Measurements from ENCODE around the gene BNIP1. TPM values are rescaled to one million over a fixed set of nuclear protein-coding genes. Genes with fewer than 3 reads are reported as not detected.
A peak's percentile ranks its signal among the peaks of the same experiment; 100 is the strongest.

Gene BNIP1
- total RNA-seq, 1 donor from 2014 or later = 6.1 TPM

GRCh38 chr5:173139631-173140030 lies 4.7 kb upstream of the BNIP1 start:
- H3K36me3 Mint-ChIP-seq (ENCODE audit: insufficient read depth) = no peaks in the 10 kb centered on the region
- H3K27ac Mint-ChIP-seq = peak overlapping the region; percentile 48
- no peaks in the 10 kb centered on the region for H3K4me1 Mint-ChIP-seq (ENCODE audit: low read depth)
- H3K9me3 Mint-ChIP-seq (ENCODE audit: low read depth) = no peaks in the 10 kb centered on the region
- TF ChIP-seq CTCF (IDR thresholded peaks at IDR 0.05; ENCODE audit: unreplicated experiment) = no peak
- no peak for DNase-seq (ENCODE audit: low spot score, unreplicated experiment)
- no peaks in the 10 kb centered on the region for H3K27me3 Mint-ChIP-seq
- no peak overlapping the region for H3K4me3 Mint-ChIP-seq (ENCODE audit: low read depth)

GRCh38 chr5:173140769-173141168 lies 3.6 kb upstream of the BNIP1 start:
- Mint-ChIP-seq H3K4me1 (ENCODE audit: low read depth) (peaks cover 2% of the 10 kb centered on the region), H3K4me3 (ENCODE audit: low read depth) (no peak overlapping the region), H3K27me3 (no peaks in the 10 kb centered on the region), H3K36me3 (ENCODE audit: insufficient read depth) (peaks cover 2% of the 10 kb centered on the region), H3K27ac (no peak overlapping the region), H3K9me3 (ENCODE audit: low read depth) (no peaks in the 10 kb centered on the region)
- no peak for DNase-seq (ENCODE audit: low spot score, unreplicated experiment)
- TF ChIP-seq CTCF (IDR thresholded peaks at IDR 0.05; ENCODE audit: unreplicated experiment) = no peak

- Mint-ChIP-seq H3K36me3 (ENCODE audit: insufficient read depth) (peaks cover 4% of the 10 kb centered on the region), H3K27ac (no peak overlapping the region), H3K27me3 (no peaks in the 10 kb centered on the region), H3K4me1 (ENCODE audit: low read depth) (peaks cover 2% of the 10 kb centered on the region), H3K9me3 (ENCODE audit: low read depth) (no peaks in the 10 kb centered on the region), H3K4me3 (ENCODE audit: low read depth) (no peak overlapping the region)
- DNase-seq (ENCODE audit: low spot score, unreplicated experiment) = no peak
- no peak for TF ChIP-seq CTCF (IDR thresholded peaks at IDR 0.05; ENCODE audit: unreplicated experiment)
Measured at GRCh38 chr5:173143567-173143966, 764 bp upstream of the BNIP1 start.

- no peaks in the 10 kb centered on the region for H3K9me3 Mint-ChIP-seq (ENCODE audit: low read depth)
- H3K4me1 Mint-ChIP-seq (ENCODE audit: low read depth) = peaks cover 2% of the 10 kb centered on the region
- H3K36me3 Mint-ChIP-seq (ENCODE audit: insufficient read depth) = peaks cover 7% of the 10 kb centered on the region
- no peak overlapping the region for H3K27ac Mint-ChIP-seq
- H3K27me3 Mint-ChIP-seq = no peaks in the 10 kb centered on the region
- DNase-seq (ENCODE audit: low spot score, unreplicated experiment) = no peak
- H3K4me3 Mint-ChIP-seq (ENCODE audit: low read depth) = no peak overlapping the region
- TF ChIP-seq CTCF (IDR thresholded peaks at IDR 0.05; ENCODE audit: unreplicated experiment) = no peak
Measured at GRCh38 chr5:173148354-173148753, 4.0 kb downstream of the BNIP1 start.

GRCh38 chr5:173152547-173152946 lies 8.2 kb downstream of the BNIP1 start:
- Mint-ChIP-seq H3K9me3 (ENCODE audit: low read depth) (no peaks in the 10 kb centered on the region), H3K27me3 (no peaks in the 10 kb centered on the region)
- DNase-seq (ENCODE audit: low spot score, unreplicated experiment) = no peak

More at GRCh38 chr5:173152547-173152946, 8.2 kb downstream of the BNIP1 start:
- no peak for TF ChIP-seq CTCF (IDR thresholded peaks at IDR 0.05; ENCODE audit: unreplicated experiment)
- no peak overlapping the region for H3K27ac Mint-ChIP-seq
- no peak overlapping the region for H3K4me3 Mint-ChIP-seq (ENCODE audit: low read depth)
- peaks cover 10% of the 10 kb centered on the region for H3K36me3 Mint-ChIP-seq (ENCODE audit: insufficient read depth)
- H3K4me1 Mint-ChIP-seq (ENCODE audit: low read depth) = no peaks in the 10 kb centered on the region

Measured in progenitor cell of endocrine pancreas (in vitro differentiated cells).